ENCODE data around the gene FOXK1. TPM values are rescaled to one million over a fixed set of nuclear protein-coding genes. Genes with fewer than 3 reads are reported as not detected.

The FOXK1 gene
- total and polyA plus RNA-seq, 9 of the 15 experiments (the other 6 are each of a cell fraction or from before 2014, with no cell fraction given) = 0.32 to 45.5 (median 8.1) TPM

DNA sequence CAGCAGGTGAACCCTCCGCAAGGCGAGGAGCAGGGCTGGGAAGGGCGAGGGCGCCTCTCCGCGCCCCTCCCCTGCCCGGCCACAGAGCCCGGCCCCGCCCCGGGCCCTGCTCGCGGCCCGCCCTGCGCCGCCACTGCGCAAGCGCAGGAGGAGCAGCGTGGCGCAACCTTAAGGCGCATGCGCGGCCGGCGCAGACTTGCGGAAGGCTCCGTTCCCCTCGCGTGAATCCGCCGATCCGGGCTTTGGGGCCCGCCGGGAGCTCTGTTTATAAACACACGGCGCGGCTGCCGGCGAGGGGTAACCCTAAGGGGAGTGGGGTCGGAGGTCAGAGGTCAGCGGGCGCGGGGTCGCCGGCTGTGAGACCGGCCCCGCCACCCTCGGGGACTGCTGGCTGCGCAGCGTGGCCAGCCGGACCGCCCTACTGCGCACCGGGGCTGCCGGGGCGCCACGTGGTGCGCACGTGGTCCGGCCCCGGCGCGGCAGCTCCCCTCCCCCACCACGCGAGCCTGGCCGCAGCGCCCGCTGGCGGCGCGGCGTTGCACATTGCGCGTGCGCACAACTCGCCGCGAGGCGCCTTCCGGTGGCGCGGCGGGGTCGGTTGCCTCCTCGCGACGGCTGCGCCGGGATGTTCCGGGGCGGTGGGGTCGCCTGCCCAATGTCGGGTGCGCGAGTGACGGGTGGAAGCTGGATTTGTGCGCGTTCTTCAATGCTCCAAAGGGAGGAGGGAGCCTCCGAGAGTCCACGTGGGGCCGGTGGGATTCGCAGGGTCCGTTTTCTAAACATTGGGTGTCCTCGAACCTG is 40.2 kb upstream of the FOXK1 start (continued):
- TF ChIP-seq ATF1 (CRISPR knock-in tag; IDR thresholded peaks at IDR 0.05) (no peak), ATF1 (tag; IDR thresholded peaks at IDR 0.05) (peak; percentile 89), FOXM1 (IDR thresholded peaks at IDR 0.05; ENCODE audit: low read depth) (no peak), FOXM1 (CRISPR knock-in tag; IDR thresholded peaks at IDR 0.05; ENCODE audit: low read depth) (peak; percentile 93), DPF2 (IDR thresholded peaks at IDR 0.05) (0 out of 2 replicates have a peak, but pooled peaks have one; percentile 12), LARP7 (IDR thresholded peaks at IDR 0.05) (no peak), ETV1 (tag; conservative IDR thresholded peaks at IDR 0.05; ENCODE audit: low read depth) (peak; percentile 38; the same call in 1 of the 2 replicates), ESRRA (IDR thresholded peaks at IDR 0.05; ENCODE audit: borderline replicate concordance, low read depth) (peak; percentile 91), SPI1 (IDR thresholded peaks at IDR 0.05; ENCODE audit: borderline replicate concordance, low read depth, low read length) (no peak), ATF7 (IDR thresholded peaks at IDR 0.05) (peak; percentile 92), ZNF431 (CRISPR knock-in tag; IDR thresholded peaks at IDR 0.05) (peak; percentile 62), ETV6 (IDR thresholded peaks at IDR 0.05; ENCODE audit: borderline replicate concordance in 1 of 2, low read depth in 2 of 2, low read length in 1 of 2) (no peak), ETV6 (CRISPR knock-in tag; IDR thresholded peaks at IDR 0.05; ENCODE audit: borderline replicate concordance) (peak; percentile 86; the same call in 1 of the 2 replicates), ILK (tag; IDR thresholded peaks at IDR 0.05; ENCODE audit: borderline replicate concordance, low read depth) (no peak), ZNF175 (CRISPR knock-in tag; IDR thresholded peaks at IDR 0.05; ENCODE audit: low read depth) (peak; percentile 91), CBX1 (IDR thresholded peaks at IDR 0.05; ENCODE audit: low read depth) (peak; percentile 90), HMGN3 (IDR thresholded peaks at IDR 0.05; ENCODE audit: borderline replicate concordance, extremely low read depth, insufficient read length, low read depth, low read length) (peak; percentile 74), ZNF76 (CRISPR knock-in tag; IDR thresholded peaks at IDR 0.05; ENCODE audit: borderline replicate concordance) (peak; percentile 83; the same call in 1 of the 2 replicates), SMC3 (conservative IDR thresholded peaks at IDR 0.05; ENCODE audit: insufficient read depth, low read depth, low read length) (peak; percentile 39; the same call in 1 of the 2 replicates), ZNF41 (CRISPR knock-in tag; conservative IDR thresholded peaks at IDR 0.05) (peak; percentile 38; the same call in 1 of the 2 replicates), HSF4 (CRISPR knock-in tag; IDR thresholded peaks at IDR 0.05; ENCODE audit: borderline replicate concordance) (0 out of 2 replicates have a peak, but pooled peaks have one; percentile 35)
- TF ChIP-seq, protein P1, sequence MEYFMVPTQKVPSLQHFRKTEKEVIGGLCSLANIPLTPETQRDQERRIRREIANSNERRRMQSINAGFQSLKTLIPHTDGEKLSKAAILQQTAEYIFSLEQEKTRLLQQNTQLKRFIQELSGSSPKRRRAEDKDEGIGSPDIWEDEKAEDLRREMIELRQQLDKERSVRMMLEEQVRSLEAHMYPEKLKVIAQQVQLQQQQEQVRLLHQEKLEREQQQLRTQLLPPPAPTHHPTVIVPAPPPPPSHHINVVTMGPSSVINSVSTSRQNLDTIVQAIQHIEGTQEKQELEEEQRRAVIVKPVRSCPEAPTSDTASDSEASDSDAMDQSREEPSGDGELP (CRISPR knock-in tag; IDR thresholded peaks at IDR 0.05; ENCODE audit: borderline replicate concordance) = peak; percentile 86
- TF ChIP-seq, protein P2, sequence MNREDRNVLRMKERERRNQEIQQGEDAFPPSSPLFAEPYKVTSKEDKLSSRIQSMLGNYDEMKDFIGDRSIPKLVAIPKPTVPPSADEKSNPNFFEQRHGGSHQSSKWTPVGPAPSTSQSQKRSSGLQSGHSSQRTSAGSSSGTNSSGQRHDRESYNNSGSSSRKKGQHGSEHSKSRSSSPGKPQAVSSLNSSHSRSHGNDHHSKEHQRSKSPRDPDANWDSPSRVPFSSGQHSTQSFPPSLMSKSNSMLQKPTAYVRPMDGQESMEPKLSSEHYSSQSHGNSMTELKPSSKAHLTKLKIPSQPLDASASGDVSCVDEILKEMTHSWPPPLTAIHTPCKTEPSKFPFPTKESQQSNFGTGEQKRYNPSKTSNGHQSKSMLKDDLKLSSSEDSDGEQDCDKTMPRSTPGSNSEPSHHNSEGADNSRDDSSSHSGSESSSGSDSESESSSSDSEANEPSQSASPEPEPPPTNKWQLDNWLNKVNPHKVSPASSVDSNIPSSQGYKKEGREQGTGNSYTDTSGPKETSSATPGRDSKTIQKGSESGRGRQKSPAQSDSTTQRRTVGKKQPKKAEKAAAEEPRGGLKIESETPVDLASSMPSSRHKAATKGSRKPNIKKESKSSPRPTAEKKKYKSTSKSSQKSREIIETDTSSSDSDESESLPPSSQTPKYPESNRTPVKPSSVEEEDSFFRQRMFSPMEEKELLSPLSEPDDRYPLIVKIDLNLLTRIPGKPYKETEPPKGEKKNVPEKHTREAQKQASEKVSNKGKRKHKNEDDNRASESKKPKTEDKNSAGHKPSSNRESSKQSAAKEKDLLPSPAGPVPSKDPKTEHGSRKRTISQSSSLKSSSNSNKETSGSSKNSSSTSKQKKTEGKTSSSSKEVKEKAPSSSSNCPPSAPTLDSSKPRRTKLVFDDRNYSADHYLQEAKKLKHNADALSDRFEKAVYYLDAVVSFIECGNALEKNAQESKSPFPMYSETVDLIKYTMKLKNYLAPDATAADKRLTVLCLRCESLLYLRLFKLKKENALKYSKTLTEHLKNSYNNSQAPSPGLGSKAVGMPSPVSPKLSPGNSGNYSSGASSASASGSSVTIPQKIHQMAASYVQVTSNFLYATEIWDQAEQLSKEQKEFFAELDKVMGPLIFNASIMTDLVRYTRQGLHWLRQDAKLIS (CRISPR knock-in tag; IDR thresholded peaks at IDR 0.05) = peak; percentile 91; the same call in 1 of the 2 replicates

Measured in K562 (cell line).